DLD1 (cell line): ENCODE measurements around the gene C11orf86.

ENCODE experiments used
- in situ Hi-C: cut with HindIII; loops from 2 replicates; pipeline ENCODE4 v1.10.0; 2017; ENCODE audit warnings: low sequenced_read_pairs

Gene C11orf86

DNA sequence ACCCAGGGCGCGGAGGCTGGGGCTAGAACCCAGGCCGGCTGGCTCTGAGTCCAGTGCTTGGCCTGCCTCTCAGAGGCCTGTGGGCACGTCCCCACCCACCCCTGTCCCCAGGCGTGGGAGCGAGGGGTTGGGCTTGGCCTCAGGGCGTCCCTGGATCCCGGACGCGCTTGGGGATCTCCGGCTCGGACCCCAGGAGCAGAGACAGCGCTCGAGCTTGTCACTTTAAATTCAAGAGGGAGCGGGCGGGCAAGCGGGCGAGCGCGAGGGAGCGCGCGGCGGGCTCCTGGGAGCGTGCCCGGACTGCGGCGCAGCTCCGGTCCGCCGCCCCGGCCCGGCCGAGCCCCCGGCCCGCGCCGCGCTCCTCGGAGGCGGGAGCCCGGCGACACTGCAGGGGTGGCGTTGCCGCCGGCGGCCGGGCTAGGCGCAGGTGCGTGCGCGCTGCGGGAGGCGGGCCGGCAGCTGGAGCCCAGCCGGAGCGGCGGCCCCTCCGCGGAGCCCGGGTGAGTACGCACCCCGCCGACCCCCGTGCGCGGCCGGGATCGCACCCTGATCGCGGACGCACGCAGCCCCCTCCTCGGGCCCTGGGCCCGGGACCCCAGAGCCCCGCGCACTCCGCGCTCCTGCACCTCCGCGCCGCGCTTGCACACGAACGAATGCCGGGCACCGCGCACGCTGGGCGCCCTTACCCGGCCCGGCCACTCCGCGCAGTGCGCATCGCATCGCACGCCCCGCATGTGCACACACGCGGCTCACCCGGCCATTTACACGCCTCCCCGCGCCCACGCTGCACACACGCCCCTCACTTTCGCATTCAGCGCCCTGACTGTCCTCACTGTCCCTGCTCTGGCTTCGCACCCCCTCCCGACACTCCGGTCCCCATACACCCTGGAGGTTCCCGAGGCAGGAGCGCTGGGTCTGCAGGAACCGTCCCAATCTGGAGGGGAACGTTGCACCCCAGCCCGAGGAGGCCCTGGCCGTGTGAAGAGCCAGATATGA, 48.2 kb downstream of the C11orf86 start, which contains the start of gene SYT12:
Gene SYT12, plus strand, starts transcription at position 174 of the 996 bp plus-strand sequence. CDS start 7,011 bp downstream, outside the sequence.
- in situ Hi-C loops, result no loop called here

DNA sequence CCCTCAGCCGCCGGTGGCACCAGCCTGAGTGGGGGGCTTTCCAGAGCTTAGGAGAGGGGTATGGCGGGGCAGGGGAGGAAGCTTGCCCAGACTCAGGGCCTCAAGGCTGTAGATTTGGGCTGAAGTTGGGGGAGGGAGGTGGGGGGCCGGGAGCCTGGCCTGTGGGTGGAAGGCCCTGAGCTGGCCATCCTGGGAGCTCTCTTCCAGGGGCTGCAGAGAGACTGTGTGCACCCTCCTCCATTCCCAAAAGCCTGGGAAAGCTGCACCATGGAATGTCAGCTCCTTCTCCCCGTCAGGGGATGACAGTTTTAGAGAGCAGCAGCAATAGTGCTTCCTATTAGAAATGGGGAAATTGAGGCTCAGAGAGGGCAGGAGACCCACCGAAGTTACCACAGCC, 48.9 kb downstream of the C11orf86 start:
- in situ Hi-C loops, result no loop called here

DNA sequence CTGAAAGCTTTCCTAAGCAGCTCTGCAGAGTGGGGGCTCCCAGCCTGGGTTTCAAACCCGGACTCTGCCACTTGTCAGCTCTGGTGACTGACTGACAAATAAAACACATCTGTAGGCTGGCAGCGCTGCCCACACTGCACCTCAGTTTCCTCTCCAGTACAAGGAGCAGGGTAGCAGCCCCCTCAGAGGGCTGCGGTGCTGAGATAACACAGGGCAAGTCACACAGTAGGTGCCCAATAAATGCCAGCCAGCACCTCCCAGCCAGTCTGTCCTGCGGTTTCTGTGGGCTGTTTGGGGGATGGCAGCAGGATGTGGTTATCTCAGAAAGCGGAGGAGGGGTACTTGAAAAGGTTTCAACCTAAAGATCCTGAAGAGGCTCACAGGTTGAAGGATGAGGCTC, 49.3 kb downstream of the C11orf86 start:
- in situ Hi-C loops, result no loop called here

DNA sequence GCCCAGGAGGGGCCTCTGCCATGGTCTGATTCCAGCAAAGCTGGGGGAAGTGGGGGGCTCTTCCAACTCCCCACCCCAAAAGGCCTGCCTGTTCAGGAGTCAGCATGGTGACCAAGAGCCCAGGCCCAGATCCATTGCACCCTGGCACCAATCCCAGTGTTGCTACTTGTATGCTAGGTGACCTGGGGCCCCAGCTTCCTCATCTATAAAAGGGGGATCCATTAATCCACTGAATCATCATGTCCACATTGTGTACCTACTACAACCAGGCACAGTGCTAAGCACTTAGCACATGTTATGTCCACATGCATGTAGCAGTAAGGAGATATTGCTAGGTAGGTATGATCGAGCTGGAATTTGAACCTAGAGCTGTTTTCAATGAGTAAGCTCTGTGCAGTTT, 49.9 kb downstream of the C11orf86 start:
- in situ Hi-C loops, result no loop called here

DNA sequence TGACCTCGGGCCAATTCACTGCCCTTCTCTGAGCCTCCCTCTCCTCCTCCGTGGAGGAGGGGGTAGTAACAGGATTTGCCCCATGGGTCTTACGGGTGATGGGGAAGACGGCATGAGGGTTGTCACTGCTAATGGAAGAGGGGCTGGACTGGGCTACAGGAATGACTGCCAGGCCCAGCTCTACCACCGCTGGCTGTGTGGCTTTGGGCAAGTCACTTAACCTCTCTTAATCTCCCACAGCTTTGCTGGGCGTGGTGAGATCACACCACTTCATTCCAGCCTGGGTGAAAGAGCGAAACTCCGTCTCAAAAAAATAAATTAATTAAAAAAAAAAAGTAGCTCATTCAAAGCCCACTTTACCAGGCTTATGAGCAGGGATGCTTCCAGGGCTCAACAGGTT, 50.6 kb downstream of the C11orf86 start:
- in situ Hi-C loops, result no loop called here
